PFSK-1 (cell line): ENCODE results near the gene STPG2.

Experiments used
- FOXP2 ChIP-seq: optimal IDR thresholded peaks from 2 replicates; pipeline ENCODE3; 2011; ENCODE audit warnings: borderline replicate concordance, control low read depth, inconsistent platforms; ENCODE audit not compliant: insufficient read depth; ENCODE audit errors: extremely low read length, extremely low read depth
- POLR2AphosphoS5 ChIP-seq: IDR thresholded peaks from 2 replicates; pipeline ENCODE4 v1.6.1; 2012; ENCODE audit warnings: low read depth, mild to moderate bottlenecking, control low read depth, low read length, moderate library complexity
- REST ChIP-seq, 2 experiments: IDR thresholded peaks; 2 replicates each; pipeline versions ENCODE4 v1.6.1 to v1.8.0; 2011 to 2012; ENCODE audit warnings: low read depth in 2 of 2, low read length in 2 of 2, control low read depth in 1 of 2, inconsistent platforms in 1 of 2, mild to moderate bottlenecking in 1 of 2, moderate library complexity in 1 of 2; ENCODE audit not compliant: insufficient read depth in 1 of 2
- SIN3A ChIP-seq: IDR thresholded peaks from 2 replicates; pipeline ENCODE4 v1.6.1; 2012; ENCODE audit warnings: mild to moderate bottlenecking, low read length, moderate library complexity, borderline replicate concordance; ENCODE audit not compliant: insufficient read depth
- TAF1 ChIP-seq: IDR thresholded peaks from 2 replicates; pipeline ENCODE4 v1.6.1; 2012; ENCODE audit warnings: low read length, control low read depth, borderline replicate concordance; ENCODE audit not compliant: insufficient read depth

STPG2 gene

GRCh38 chr4:98102660-98103059 lies 40.6 kb downstream of the STPG2 start:
- no peak for TF ChIP-seq TAF1
- no peak for TF ChIP-seq POLR2AphosphoS5
- TF ChIP-seq REST (IDR thresholded peaks at IDR 0.05; ENCODE audit: insufficient read depth in 1 of 2, low read depth in 2 of 2, low read length in 2 of 2): no peak
- no peak for TF ChIP-seq SIN3A
- no peak for TF ChIP-seq FOXP2

GRCh38 chr4:98101988-98102387 lies 41.3 kb downstream of the STPG2 start:
- no peak for TF ChIP-seq TAF1
- TF ChIP-seq FOXP2: no peak
- TF ChIP-seq SIN3A: no peak
- TF ChIP-seq POLR2AphosphoS5: no peak
- TF ChIP-seq REST (IDR thresholded peaks at IDR 0.05; ENCODE audit: insufficient read depth in 1 of 2, low read depth in 2 of 2, low read length in 2 of 2): no peak

- no peak for TF ChIP-seq TAF1
- TF ChIP-seq FOXP2: no peak
- TF ChIP-seq SIN3A: no peak
- TF ChIP-seq POLR2AphosphoS5: no peak
- no peak for TF ChIP-seq REST (IDR thresholded peaks at IDR 0.05; ENCODE audit: insufficient read depth in 1 of 2, low read depth in 2 of 2, low read length in 2 of 2)
These were observed 44.5 kb downstream of the STPG2 start for GRCh38 chr4:98098764-98099163.

- TF ChIP-seq FOXP2 (no peak), SIN3A (no peak), TAF1 (no peak), POLR2AphosphoS5 (no peak), REST (IDR thresholded peaks at IDR 0.05; ENCODE audit: insufficient read depth in 1 of 2, low read depth in 2 of 2, low read length in 2 of 2) (no peak)
These were observed 49.2 kb downstream of the STPG2 start for GRCh38 chr4:98094118-98094517.

GRCh38 chr4:98093662-98094061 lies 49.6 kb downstream of the STPG2 start:
- TF ChIP-seq TAF1 (no peak), POLR2AphosphoS5 (no peak), SIN3A (no peak), REST (IDR thresholded peaks at IDR 0.05; ENCODE audit: insufficient read depth in 1 of 2, low read depth in 2 of 2, low read length in 2 of 2) (no peak), FOXP2 (no peak)
